GM12878 (cell line): ENCODE measurements around the gene FBRSL1. TPM values are rescaled to one million over a fixed set of nuclear protein-coding genes. Genes with fewer than 3 reads are reported as not detected.
A peak's percentile ranks its signal among the peaks of the same experiment; 100 is the strongest.

Experiments used
- ATAC-seq: fragments of 200-7000 bp; cut with Tn5 transposase; 3 replicates; pipeline ENCODE4 v1.9.1; 2020; ENCODE audit warnings: mild to moderate bottlenecking, moderate library complexity
- BruUV-seq: library from RNA; stranded (reverse); fragments of 400-500 nt; replicated peaks from 2 replicates; lab custom pipeline; 2021; lab: Mats Ljungman, UMichigan
- CTCF ChIA-PET: fragments of 300-600 bp; sonication (Branson Sonifier 250); formaldehyde crosslinking; extraction: SDS; loops from one replicate; lab custom pipeline; 2021; ENCODE audit warnings: inconsistent platforms; lab: Yijun Ruan, JAX
- POLR2A ChIA-PET: fragments of 350-600 bp; formaldehyde crosslinking; extraction: SDS; loops from one replicate; lab custom pipeline; 2021; ENCODE audit warnings: inconsistent platforms; lab: Charles Lee
- RAD21 ChIA-PET: fragments of 300-600 bp; sonication (Branson Sonifier 250); formaldehyde crosslinking; loops from one replicate; lab custom pipeline; 2023; ENCODE audit warnings: antibody characterized with exemption; ENCODE audit not compliant: unreplicated experiment; lab: Charles Lee
- SMC1A ChIA-PET: fragments of 300-600 bp; sonication (Branson Sonifier 250); formaldehyde crosslinking; loops from one replicate; lab custom pipeline; 2023; ENCODE audit not compliant: unreplicated experiment, uncharacterized antibody; lab: Charles Lee
- DNase-seq: peaks from one replicate; pipeline ENCODE4 v3.0.0-alpha.2; 2011; ENCODE audit warnings: low read depth, low spot score
- FAIRE-seq: peaks from 3 replicates; lab custom pipeline; 2011; peaks lifted over from hg19 to GRCh38; lab: Jason Lieb, UNC
- H2AFZ ChIP-seq: 2 replicates; pipeline ENCODE4 v1.6.0; 2011; ENCODE audit warnings: low read depth, low read length, control low read depth; ENCODE audit not compliant: control insufficient read depth
- H3K27ac ChIP-seq: 2 replicates; pipeline ENCODE4 v1.5.1; 2011; ENCODE audit warnings: control low read depth; ENCODE audit not compliant: control insufficient read depth, insufficient read depth
- H3K27me3 ChIP-seq, 2 experiments: replicated peaks in 1 of 2; 2 replicates each; pipeline versions ENCODE4 v1.6.0 to v1.6.1; 2011; ENCODE audit warnings: low read length in 1 of 2; ENCODE audit not compliant: control insufficient read depth in 2 of 2, insufficient read depth in 2 of 2
- H3K36me3 ChIP-seq, 2 experiments: 2 replicates each; pipeline ENCODE4 v1.5.1; 2011; ENCODE audit warnings: low read length in 1 of 2; ENCODE audit not compliant: control insufficient read depth in 2 of 2, insufficient read depth in 2 of 2
- H3K4me1 ChIP-seq: 2 replicates; pipeline ENCODE4 v1.6.1; 2011; ENCODE audit warnings: mild to moderate bottlenecking, low read length, moderate library complexity, mixed read lengths; ENCODE audit not compliant: control insufficient read depth, insufficient read depth
- H3K4me2 ChIP-seq: 2 replicates; pipeline ENCODE4 v1.6.0; 2011; ENCODE audit warnings: control low read depth; ENCODE audit not compliant: control insufficient read depth, insufficient read depth
- H3K4me3 ChIP-seq: fragments of 200-600 bp; sonication (generic); 2 replicates; pipeline ENCODE4 v1.5.1; 2016
- H3K79me2 ChIP-seq: 2 replicates; pipeline ENCODE4 v1.6.0; 2011; ENCODE audit warnings: low read length; ENCODE audit not compliant: control insufficient read depth, insufficient read depth
- H3K9ac ChIP-seq: 2 replicates; pipeline ENCODE4 v1.8.0; 2011; ENCODE audit warnings: low read length, control low read depth, mixed read lengths; ENCODE audit not compliant: control insufficient read depth, insufficient read depth
- H3K9me3 ChIP-seq: replicated peaks from 3 replicates; pipeline ENCODE4 v1.5.1; 2011; ENCODE audit warnings: mild to moderate bottlenecking, low read length; ENCODE audit not compliant: control insufficient read depth, insufficient read depth
- H4K20me1 ChIP-seq: 2 replicates; pipeline ENCODE4 v1.6.0; 2011; ENCODE audit not compliant: control insufficient read depth, insufficient read depth
- BCL11A ChIP-seq: IDR thresholded peaks from 2 replicates; pipeline ENCODE4 v1.6.1; 2011; ENCODE audit warnings: low read depth, low read length
- GATAD2B ChIP-seq: fragments of 450-650 bp; conservative IDR thresholded peaks from 2 replicates; pipeline ENCODE4 v1.6.1; 2017; ENCODE audit warnings: low read depth, mild to moderate bottlenecking, moderate library complexity
- NKRF ChIP-seq: fragments of 450-650 bp; conservative IDR thresholded peaks from 2 replicates; pipeline ENCODE4 v1.6.1; 2017; ENCODE audit warnings: mild to moderate bottlenecking, moderate library complexity
- NR2C1 ChIP-seq: fragments of 450-650 bp; IDR thresholded peaks from 2 replicates; pipeline ENCODE4 v1.6.1; 2017; ENCODE audit warnings: antibody characterized with exemption, mild to moderate bottlenecking, moderate library complexity
- NR2F1 ChIP-seq: fragments of 450-650 bp; conservative IDR thresholded peaks from 2 replicates; pipeline ENCODE4 v1.6.1; 2017; ENCODE audit warnings: mild to moderate bottlenecking
- RBBP5 ChIP-seq: fragments of 200-600 bp; sonication (generic); conservative IDR thresholded peaks from 2 replicates; pipeline ENCODE4 v1.6.1; 2016
- SMAD1 ChIP-seq: fragments of 450-650 bp; IDR thresholded peaks from 2 replicates; pipeline ENCODE4 v1.6.1; 2018; ENCODE audit warnings: mild to moderate bottlenecking, low read depth; ENCODE audit not compliant: partially characterized antibody
- ZNF384 ChIP-seq: IDR thresholded peaks from 2 replicates; pipeline ENCODE4 v1.6.1; 2012; ENCODE audit warnings: low read depth, mild to moderate bottlenecking, low read length, improper control_type of control experiment, borderline replicate concordance
- WGBS: methylation state at CpG from one replicate; pipeline ENCODE4 v1.1.6; 2016; ENCODE audit warnings: low lambda C conversion rate; ENCODE audit not compliant: insufficient replicate concordance, insufficient coverage; ENCODE audit errors: missing lambda C conversion rate; 5-methylcytosine and 5-hydroxymethylcytosine counted together
- in situ Hi-C: fragments of 300-500 bp; cut with MboI; formaldehyde crosslinking; loops from 9 replicates; pipeline ENCODE4 v1.14.3; 2018; ENCODE audit warnings: mixed read lengths
- intact Hi-C: fragments of 100-400 bp; cut with micrococcal nuclease; formaldehyde crosslinking; loops from one replicate; pipeline ENCODE4 v1.14.2; 2022; ENCODE audit not compliant: unreplicated experiment
- polyA plus RNA-seq, 11 experiments: library from polyadenylated mRNA; depleted of rRNA in 4 of 11; unstranded in 6 of 11; stranded (reverse) in 5 of 11; fragments of >200 nt; fragmentation: Nextera tagmentation in 4 of 11; fragmentation: Illumina TruSeq in 1 of 11; extraction: Ambion mirVana in 4 of 11; extraction: Trizol in 1 of 11; gene quantifications; 1 replicate in 1 of 11; 2 replicates in 10 of 11; pipeline versions ENCODE4 v1.2.1 to v1.2.3, GENCODE V29; 2011 to 2016; ENCODE audit warnings: inconsistent platforms in 2 of 11, missing spikeins in 2 of 11, low read depth in 1 of 11
- total RNA-seq, 4 experiments: library from RNA; depleted of rRNA in 3 of 4; stranded (reverse); fragments of >200 nt in 3 of 4; fragmentation: Illumina TruSeq in 1 of 4; extraction: Trizol in 1 of 4; gene quantifications; 2 replicates each; pipeline versions ENCODE4 v1.2.1 to v1.2.3, GENCODE V29; 2013 to 2021

FBRSL1 gene
- total and polyA plus RNA-seq, 10 of the 15 experiments (the other 5 are each of a cell fraction or from before 2014, with no cell fraction given), result 0.19 to 55.1 (median 4.1) TPM

- no peaks in the 10 kb centered on the region for H3K36me3 ChIP-seq
- no peaks in the 10 kb centered on the region for H4K20me1 ChIP-seq
- CTCF ChIA-PET, result no interaction called here
- no peak overlapping the region for H3K9ac ChIP-seq
- FAIRE-seq, result no peak
- intact Hi-C loops, result no loop called here
- H3K4me1 ChIP-seq, result peaks cover 15% of the 10 kb centered on the region
- H3K27me3 ChIP-seq, result no peaks in the 10 kb centered on the region
- H3K79me2 ChIP-seq, result no peaks in the 10 kb centered on the region
- peak; percentile 25; the same call in 1 of the 2 replicates for TF ChIP-seq NR2C1
- no peak for TF ChIP-seq BCL11A
- no peak for TF ChIP-seq NKRF
- no peak for TF ChIP-seq ZNF384
- no peak for TF ChIP-seq SMAD1
- TF ChIP-seq GATAD2B, result no peak
- 0 out of 2 replicates have a peak, but pooled peaks have one; percentile 23 for TF ChIP-seq NR2F1
- TF ChIP-seq RBBP5, result no peak
- TF ChIP-seq, all 136 proteins: peak for 2
- H3K4me2 ChIP-seq, result no peak overlapping the region
- no peak overlapping the region for H2AFZ ChIP-seq
- POLR2A ChIA-PET, result no interaction called here
- in situ Hi-C loops, result no loop called here
- ATAC-seq, result no peak
- no peak overlapping the region for H3K4me3 ChIP-seq
- no TSS peak for BruUV-seq
- peaks cover 3% of the 10 kb centered on the region; the same call in 2 of the 3 replicates for H3K9me3 ChIP-seq
- RAD21 ChIA-PET, result no interaction called here
- 59% methylated on average over 17 of the region's 17 CpGs for WGBS
- H3K27ac ChIP-seq, result no peak overlapping the region
- no peak for DNase-seq
- SMC1A ChIA-PET, result no interaction called here
Measured at GRCh38 chr12:132465269-132466190, 24.4 kb upstream of the FBRSL1 start.
